Measurements from ENCODE around the gene IGSF1. TPM values are rescaled to one million over a fixed set of nuclear protein-coding genes. Genes with fewer than 3 reads are reported as not detected.

Gene IGSF1
- total and polyA plus RNA-seq, 2 of the 4 experiments (the other 2 are of a cell fraction): not detected

DNA sequence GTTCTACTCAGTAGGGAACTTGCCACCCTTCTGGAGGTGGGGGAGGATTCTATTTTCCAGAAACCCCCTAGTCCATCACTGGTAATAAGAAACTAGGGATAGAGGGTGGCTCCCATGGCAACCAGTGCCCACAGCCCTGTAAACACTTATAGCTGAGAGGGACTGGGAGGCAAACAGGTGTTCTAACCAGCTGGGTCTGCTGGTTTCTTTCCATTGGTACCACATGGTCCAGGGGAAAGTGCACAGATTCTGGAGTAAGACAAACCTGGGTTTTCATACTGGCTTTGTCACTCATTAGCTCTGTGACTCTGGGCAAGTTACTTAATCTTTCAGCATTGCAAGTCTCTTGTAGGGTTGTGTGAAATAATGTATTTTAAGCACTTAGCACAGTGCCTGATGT is 26.9 kb downstream of the IGSF1 start:
- POLR2A ChIA-PET (ENCODE audit: unreplicated experiment): no interaction called here

More for the DNA sequence above, 26.9 kb downstream of the IGSF1 start:
- Histone ChIP-seq H3K4ac (ENCODE audit: low read depth, low read length) (no peak overlapping the region), H3K4me1 (ENCODE audit: control insufficient read depth, insufficient read depth, low read length) (no peaks in the 10 kb centered on the region), H4K20me1 (ENCODE audit: insufficient read depth, low read length) (no peaks in the 10 kb centered on the region), H3K23ac (ENCODE audit: low read depth, low read length) (no peak overlapping the region), H3K9me1 (ENCODE audit: insufficient read depth, low read length) (no peaks in the 10 kb centered on the region), H2AK5ac (ENCODE audit: low read depth, low read length) (no peak overlapping the region), H2BK120ac (ENCODE audit: low read depth, low read length) (no peak overlapping the region), H3K79me1 (ENCODE audit: low read depth in 1 of 2, low read length in 2 of 2) (no peaks in the 10 kb centered on the region), H4K8ac (ENCODE audit: low read depth in 2 of 2, low read length in 2 of 2) (no peak overlapping the region), H3K27me3 (ENCODE audit: control insufficient read depth, insufficient read depth, low read length) (no peaks in the 10 kb centered on the region), H3K4me3 (ENCODE audit: insufficient read depth, low read depth, low read length) (no peak overlapping the region), H2AFZ (replicated peaks; ENCODE audit: low read length, poor library complexity) (no peak overlapping the region), H4K5ac (ENCODE audit: low read depth, low read length) (no peak overlapping the region), H2AK9ac (replicated peaks; ENCODE audit: low read depth, low read length, poor library complexity) (no peak overlapping the region), H3K9ac (ENCODE audit: low read depth, low read length) (no peak overlapping the region), H3K4me2 (ENCODE audit: low read depth, low read length) (no peak overlapping the region), H3K18ac (ENCODE audit: low read depth, low read length) (no peak overlapping the region), H3K9me3 (ENCODE audit: control insufficient read depth, insufficient read depth, low read length) (0 out of 2 replicates have a peak, but pooled peaks cover 1% of the 10 kb centered on the region), H2BK5ac (ENCODE audit: low read depth, low read length, poor library complexity, severe bottlenecking) (no peak overlapping the region), H4K91ac (ENCODE audit: insufficient read depth, low read depth, low read length) (no peak overlapping the region), H3K27ac (ENCODE audit: insufficient read depth, low read length) (no peak overlapping the region), H2BK20ac (ENCODE audit: low read depth, low read length) (no peak overlapping the region), H2BK15ac (ENCODE audit: low read depth, low read length) (no peak overlapping the region), H3K14ac (replicated peaks; ENCODE audit: low read depth, low read length) (no peak overlapping the region), H3K36me3 (ENCODE audit: control insufficient read depth, insufficient read depth, low read length) (no peaks in the 10 kb centered on the region), H3K56ac (ENCODE audit: extremely low read depth, insufficient read depth, low read length) (no peak overlapping the region)
- dilution Hi-C loops (cut with HindIII; ENCODE audit: low sequenced_read_pairs, unreplicated experiment): no loop called here
- DNase-seq: no peak
- in situ Hi-C loops (cut with MboI; ENCODE audit: low sequenced_read_pairs): no loop called here
- no peak for ATAC-seq (ENCODE audit: low read depth)
- BruUV-seq (replicated peaks): no TSS peak
- CTCF ChIA-PET: no interaction called here
- intact Hi-C loops (cut with micrococcal nuclease): no loop called here
- no peak for TF ChIP-seq SMC3 (IDR thresholded peaks at IDR 0.05; ENCODE audit: low read depth, low read length)
- no peak for TF ChIP-seq RAD21 (IDR thresholded peaks at IDR 0.05; ENCODE audit: low read length)
- no peak for TF ChIP-seq CHD1 (IDR thresholded peaks at IDR 0.05; ENCODE audit: low read depth, low read length)
- no peak for TF ChIP-seq FOS (IDR thresholded peaks at IDR 0.05; ENCODE audit: low read depth, low read length)
- no peak for TF ChIP-seq BHLHE40 (IDR thresholded peaks at IDR 0.05; ENCODE audit: low read depth, low read length)
- no peak for TF ChIP-seq CEBPB (IDR thresholded peaks at IDR 0.05; ENCODE audit: low read depth, low read length)
- no peak for TF ChIP-seq MAZ (IDR thresholded peaks at IDR 0.05; ENCODE audit: borderline replicate concordance, low read depth, low read length)
- no peak for TF ChIP-seq POLR2A (IDR thresholded peaks at IDR 0.05; ENCODE audit: low read depth, low read length)
- no peak for TF ChIP-seq RCOR1 (IDR thresholded peaks at IDR 0.05; ENCODE audit: insufficient replicate concordance, low read length)
- TF ChIP-seq RFX5 (IDR thresholded peaks at IDR 0.05; ENCODE audit: low read depth, low read length): no peak
- no peak for TF ChIP-seq NFE2L2 (IDR thresholded peaks at IDR 0.05; ENCODE audit: low read depth, low read length)
- TF ChIP-seq MXI1 (IDR thresholded peaks at IDR 0.05; ENCODE audit: borderline replicate concordance, low read depth, low read length): no peak
- no peak for TF ChIP-seq MAFK (IDR thresholded peaks at IDR 0.05; ENCODE audit: low read depth, low read length)
- TF ChIP-seq USF2 (IDR thresholded peaks at IDR 0.05; ENCODE audit: low read depth, low read length): no peak
- TF ChIP-seq, protein P1, sequence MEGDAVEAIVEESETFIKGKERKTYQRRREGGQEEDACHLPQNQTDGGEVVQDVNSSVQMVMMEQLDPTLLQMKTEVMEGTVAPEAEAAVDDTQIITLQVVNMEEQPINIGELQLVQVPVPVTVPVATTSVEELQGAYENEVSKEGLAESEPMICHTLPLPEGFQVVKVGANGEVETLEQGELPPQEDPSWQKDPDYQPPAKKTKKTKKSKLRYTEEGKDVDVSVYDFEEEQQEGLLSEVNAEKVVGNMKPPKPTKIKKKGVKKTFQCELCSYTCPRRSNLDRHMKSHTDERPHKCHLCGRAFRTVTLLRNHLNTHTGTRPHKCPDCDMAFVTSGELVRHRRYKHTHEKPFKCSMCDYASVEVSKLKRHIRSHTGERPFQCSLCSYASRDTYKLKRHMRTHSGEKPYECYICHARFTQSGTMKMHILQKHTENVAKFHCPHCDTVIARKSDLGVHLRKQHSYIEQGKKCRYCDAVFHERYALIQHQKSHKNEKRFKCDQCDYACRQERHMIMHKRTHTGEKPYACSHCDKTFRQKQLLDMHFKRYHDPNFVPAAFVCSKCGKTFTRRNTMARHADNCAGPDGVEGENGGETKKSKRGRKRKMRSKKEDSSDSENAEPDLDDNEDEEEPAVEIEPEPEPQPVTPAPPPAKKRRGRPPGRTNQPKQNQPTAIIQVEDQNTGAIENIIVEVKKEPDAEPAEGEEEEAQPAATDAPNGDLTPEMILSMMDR (conservative IDR thresholded peaks at IDR 0.05; ENCODE audit: low read depth, low read length): no peak
- TF ChIP-seq, protein P2, sequence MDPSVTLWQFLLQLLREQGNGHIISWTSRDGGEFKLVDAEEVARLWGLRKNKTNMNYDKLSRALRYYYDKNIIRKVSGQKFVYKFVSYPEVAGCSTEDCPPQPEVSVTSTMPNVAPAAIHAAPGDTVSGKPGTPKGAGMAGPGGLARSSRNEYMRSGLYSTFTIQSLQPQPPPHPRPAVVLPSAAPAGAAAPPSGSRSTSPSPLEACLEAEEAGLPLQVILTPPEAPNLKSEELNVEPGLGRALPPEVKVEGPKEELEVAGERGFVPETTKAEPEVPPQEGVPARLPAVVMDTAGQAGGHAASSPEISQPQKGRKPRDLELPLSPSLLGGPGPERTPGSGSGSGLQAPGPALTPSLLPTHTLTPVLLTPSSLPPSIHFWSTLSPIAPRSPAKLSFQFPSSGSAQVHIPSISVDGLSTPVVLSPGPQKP (IDR thresholded peaks at IDR 0.05; ENCODE audit: borderline replicate concordance, low read depth, low read length): no peak

Measured in IMR-90 (cell line).